Peyer's patch (tissue), 4 donors: ENCODE measurements around the gene KSR2.

Source experiments
- CTCF ChIP-seq, 6 experiments: fragments of 450-650 bp in 4 of 6; fragments of 200-600 bp in 2 of 6; sonication (generic) in 1 of 6; IDR thresholded peaks; one replicate each; pipeline ENCODE4 v1.5.1; 2017 to 2019; ENCODE audit warnings: antibody characterized with exemption in 6 of 6, mild to moderate bottlenecking in 3 of 6, moderate library complexity in 1 of 6
- POLR2A ChIP-seq, 2 donors: fragments of 450-650 bp; IDR thresholded peaks; one replicate each; pipeline ENCODE4 v1.5.1; 2017; ENCODE audit warnings: antibody characterized with exemption in 2 of 2, mild to moderate bottlenecking in 2 of 2, moderate library complexity in 2 of 2

- TF ChIP-seq CTCF (IDR thresholded peaks at IDR 0.05) (no peak), POLR2A (IDR thresholded peaks at IDR 0.05) (no peak)
Observed at GRCh38 chr12:117467588-117467987, 501.2 kb downstream of the KSR2 start.
